Skeletal muscle cell (primary cell): ENCODE measurements around the gene AGR3.

Experiments used
- DNase-seq: peaks from one replicate; pipeline ENCODE4 v3.0.0-alpha.2; 2010; ENCODE audit warnings: low read depth
- H3K4me3 ChIP-seq: 2 replicates; pipeline ENCODE4 v1.5.1; 2011; ENCODE audit warnings: low read depth, mild to moderate bottlenecking, control low read depth, low read length, moderate library complexity

The AGR3 gene

DNA sequence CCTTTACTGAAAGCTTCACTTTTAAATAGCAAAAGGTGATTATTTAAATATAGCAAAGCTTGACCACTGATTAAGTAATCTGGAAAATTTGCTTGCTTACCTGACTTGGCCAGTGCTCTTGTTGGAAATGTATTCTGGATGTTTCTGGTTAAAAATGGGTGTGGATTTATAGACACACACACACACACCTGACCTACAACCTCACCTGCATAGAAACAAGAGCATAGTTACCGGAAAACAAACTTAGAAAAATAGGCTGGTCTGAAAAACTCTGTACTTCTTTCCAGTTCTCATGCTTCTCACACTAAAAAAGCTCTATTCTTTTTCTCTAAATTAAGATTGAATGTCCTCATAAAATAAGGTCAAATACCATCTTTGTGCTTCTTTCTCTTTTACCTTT lies at the start of gene AGR3:
AGR3 (minus strand) TSS at position 140 of the 400 bp plus-strand sequence. CDS start 3,365 bp downstream, outside the sequence.
- no peak within 1 kb of the TSS for H3K4me3 ChIP-seq
- no peak for DNase-seq

DNA sequence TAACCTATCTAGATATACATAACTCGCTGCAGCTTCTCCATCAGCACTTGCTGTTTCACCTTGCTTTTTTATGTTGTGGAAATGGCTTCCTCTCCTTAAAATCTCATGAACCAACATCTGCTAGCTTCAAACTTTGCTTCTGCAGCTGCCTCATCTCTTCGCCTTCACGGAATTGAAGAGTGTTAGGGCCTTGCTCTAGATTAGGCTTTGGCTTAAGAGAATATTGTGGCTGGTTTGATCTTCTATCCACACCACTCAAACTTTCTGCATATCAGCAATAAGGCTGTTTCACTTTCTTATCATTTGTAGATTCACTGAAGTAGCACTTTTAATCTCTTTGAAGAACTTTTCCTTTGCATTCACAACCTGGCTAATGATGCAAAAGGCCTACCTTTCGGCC lies 49.2 kb upstream of the AGR3 start:
- no peak for DNase-seq
- no peak overlapping the region for H3K4me3 ChIP-seq

DNA sequence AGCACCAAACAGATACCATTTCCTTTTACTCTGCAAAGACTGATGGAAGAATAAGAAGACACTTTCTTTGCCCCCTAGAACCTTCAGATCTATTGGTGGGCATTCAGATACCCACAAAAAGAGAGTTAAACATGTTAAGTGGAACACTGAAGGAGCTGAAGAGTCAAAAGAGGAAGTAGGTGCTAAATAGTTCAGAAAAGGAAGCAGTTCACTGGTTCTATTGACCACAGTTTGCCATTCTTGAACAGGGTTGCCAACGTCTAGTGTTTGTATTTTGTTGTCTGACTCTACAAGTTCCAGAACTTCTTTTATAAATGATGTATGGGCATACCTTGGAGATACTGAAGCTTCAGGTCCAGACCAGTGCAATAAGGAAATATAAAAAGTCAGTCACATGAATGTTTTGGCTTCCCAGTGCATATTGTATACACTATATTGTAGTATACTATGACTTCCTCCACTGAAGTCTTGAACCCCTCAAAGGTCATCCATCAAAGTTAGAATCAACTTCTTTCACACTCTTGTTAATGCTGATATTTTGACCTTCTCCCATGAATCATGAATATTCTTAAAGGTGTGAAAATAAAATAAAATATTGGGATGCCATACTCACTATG lies 47.5 kb upstream of the AGR3 start:
- DNase-seq = no peak
- H3K4me3 ChIP-seq = no peak overlapping the region

DNA sequence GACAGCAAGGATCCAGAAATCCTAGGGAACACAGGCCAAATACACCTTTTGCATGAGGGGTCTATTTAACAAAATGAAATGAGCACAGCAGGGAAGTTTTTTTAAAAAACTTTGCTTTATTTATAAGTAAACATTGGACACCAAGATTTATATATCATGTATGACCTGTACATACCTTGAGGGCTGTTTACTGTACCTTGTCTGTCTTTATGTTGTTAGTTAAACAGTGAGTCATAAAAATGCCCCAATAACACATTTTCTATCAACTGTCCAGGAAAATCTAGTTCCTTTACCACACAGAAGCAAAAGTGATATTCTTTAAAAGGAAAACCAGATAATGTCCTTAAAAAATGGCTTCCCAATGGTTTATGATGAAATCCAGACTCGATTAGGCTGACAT lies 45.1 kb upstream of the AGR3 start:
- DNase-seq = no peak
- H3K4me3 ChIP-seq = no peak overlapping the region

DNA sequence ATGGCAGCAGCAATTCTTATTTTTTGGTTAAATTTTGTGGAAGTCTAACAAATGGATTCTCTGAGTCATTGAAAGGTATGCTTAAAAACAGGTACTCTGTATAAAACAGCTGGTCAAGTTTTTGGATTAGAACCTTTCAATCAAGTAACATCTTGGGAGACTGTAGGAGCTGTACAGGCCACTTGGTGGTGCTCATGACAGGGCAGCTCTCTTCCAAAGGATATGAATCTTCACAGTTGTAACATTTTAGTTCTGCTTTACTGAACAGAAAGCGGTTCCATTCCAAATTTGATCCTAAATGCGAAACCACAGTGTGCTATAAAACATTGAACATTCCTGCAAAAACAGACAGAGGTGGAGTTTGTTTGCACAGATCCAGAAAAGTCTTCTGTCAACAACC lies 44.5 kb upstream of the AGR3 start:
- H3K4me3 ChIP-seq = no peak overlapping the region
- DNase-seq = no peak

DNA sequence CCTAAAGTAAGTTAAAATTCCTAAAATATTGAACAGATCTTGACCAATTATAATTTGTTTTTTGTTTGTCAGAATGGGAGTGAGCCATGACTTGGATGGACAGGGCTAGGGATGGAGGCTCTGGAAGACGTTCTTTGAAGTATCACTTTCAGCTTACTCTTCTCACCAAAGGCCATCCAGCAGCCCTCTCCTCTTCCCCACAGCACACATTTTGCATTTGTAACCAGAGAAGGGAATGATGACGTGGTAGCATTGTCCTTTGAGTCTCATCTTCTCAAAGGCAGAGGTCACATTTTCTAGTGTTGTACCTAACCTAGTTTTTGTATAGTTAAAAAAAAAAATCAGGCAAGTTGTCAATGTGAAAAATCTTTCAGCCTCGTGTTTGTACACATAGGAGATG lies 43.8 kb upstream of the AGR3 start:
- H3K4me3 ChIP-seq = no peak overlapping the region

DNA sequence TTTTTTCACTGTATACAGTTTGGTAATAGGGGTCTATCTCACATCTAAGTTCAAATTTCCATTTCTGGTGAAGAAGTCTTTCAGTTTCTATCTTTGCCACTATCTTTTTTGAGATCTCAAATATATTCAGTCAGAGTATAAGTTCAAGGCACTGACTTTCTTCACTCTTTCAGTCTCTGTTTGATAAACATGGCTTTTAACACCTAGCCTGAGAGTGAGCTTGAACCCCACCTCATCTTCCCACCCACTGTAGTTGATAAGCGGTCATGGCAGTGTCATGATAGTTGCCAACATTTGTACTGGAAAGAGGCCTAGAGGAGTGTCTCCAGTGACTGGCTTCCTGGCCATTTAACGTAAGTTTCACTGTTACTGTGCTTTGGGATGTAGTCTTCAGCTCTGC lies 41.2 kb upstream of the AGR3 start:
- no peak overlapping the region for H3K4me3 ChIP-seq
- no peak for DNase-seq

More for the DNA sequence above, 43.8 kb upstream of the AGR3 start:
- no peak for DNase-seq

DNA sequence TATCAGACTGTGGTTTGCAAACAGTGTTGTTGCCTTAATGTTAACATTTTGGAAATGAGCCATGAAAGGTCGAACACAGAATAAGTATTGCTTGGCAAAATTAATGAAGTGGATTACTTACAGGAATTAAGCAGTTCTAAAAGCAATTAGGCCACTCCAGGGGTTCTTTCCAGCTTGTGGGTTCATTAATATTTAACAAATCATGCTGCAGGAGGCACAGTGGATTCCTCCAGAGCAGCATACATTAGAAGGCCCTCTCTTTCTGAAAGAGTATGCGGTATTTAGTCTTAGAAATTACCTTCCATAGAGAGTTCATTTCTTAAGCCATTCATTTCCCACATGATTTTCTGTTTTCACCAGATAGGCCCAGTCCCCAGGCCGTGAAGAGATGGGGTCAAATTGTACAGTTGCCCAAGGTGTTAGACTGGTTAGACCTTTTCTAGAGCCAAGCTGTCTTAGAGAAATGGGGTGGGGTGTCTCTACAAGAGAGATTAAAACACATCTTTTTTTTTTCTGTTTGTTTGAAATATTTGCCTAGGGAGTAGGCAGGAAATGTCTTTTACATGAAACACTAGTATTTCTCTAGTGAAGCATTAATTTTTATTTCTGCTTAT lies 40.0 kb upstream of the AGR3 start:
- H3K4me3 ChIP-seq = no peak overlapping the region
- DNase-seq = no peak

DNA sequence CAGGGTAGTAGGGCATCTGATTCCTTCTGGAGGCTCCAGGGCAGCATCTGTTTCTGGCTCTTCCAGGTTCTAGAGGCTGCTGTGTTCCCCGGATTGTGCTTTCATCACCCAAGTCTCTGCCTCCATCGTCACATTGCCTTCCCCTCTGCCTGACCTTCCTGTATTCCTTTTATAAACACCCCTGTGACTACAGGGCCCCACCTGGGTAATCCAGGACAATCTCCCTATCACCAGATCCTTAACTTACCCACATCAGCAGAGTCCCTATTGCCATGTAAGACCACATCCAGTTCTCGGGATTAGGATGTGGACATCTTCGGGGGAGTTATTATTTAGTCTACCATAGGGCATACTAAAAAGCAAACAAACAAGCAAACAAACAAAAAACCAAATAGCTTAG lies 39.4 kb upstream of the AGR3 start:
- no peak for DNase-seq
- no peak overlapping the region for H3K4me3 ChIP-seq

DNA sequence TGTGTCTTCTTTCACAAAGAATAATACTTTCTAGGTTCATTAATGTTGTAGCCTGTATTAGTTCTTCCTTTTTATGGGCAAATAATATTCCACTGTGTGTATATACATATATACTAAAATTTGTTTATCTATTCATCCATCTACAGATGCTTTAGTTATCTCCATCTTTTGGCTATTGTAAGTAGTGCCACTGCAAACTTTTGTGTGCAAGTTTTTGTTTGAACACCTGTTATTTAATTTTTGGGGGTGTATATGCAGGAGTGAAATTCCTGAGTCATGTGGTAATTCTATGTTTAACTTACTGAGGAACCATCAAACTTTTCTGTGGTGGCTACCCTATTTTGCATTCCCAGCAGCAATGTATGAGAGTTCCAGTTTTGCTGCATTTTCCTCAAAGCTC lies 37.7 kb upstream of the AGR3 start:
- H3K4me3 ChIP-seq = no peak overlapping the region
- DNase-seq = no peak

DNA sequence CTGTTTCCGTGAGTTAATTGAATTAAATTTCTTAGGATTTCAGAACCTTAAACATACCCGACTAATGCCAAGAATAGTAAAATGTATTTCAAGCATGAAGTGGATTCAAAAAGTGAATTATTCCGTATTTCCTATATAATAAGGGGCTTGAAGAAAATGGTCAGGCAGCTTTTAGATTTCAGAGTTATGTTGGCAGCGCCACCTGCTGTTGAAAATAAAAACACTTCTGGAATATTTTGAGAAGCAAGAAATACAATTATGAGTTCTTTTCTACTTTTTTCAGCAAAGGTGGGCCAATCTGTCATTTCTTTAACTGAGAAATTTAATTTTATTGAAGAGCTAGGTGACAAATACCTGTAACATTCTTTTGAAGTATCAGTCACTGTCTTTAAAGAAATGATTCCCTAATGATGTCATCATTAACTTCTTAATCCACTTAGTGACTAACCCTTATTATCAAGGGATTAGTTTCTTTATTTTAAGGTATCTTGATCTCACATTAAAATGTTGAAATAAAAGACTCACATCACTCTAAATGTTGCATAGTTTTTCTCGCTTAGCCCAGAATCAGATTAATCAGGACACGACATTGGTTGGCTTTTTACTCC lies 36.6 kb upstream of the AGR3 start:
- DNase-seq = no peak
- no peak overlapping the region for H3K4me3 ChIP-seq

DNA sequence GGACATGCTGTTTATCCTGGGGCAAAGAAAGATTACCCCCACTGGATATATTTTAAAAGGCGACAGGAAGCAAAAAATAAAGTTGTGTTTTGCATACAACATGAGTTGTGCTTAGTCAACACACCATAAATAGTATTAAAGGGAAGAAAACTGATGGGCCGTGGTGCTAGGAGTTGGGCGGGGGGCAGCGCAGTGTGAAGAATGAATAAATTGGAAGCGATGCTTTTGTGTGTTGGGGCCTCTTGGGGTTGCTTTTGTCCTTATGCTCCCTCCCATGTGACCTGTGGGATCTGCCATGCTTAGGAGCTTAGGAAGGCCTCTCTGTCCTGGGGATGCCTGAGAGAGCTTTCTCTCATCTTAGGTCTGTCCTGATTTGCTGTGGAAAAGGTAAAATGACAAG lies 35.0 kb upstream of the AGR3 start:
- no peak for DNase-seq
- H3K4me3 ChIP-seq = peak overlapping the region; percentile 22

DNA sequence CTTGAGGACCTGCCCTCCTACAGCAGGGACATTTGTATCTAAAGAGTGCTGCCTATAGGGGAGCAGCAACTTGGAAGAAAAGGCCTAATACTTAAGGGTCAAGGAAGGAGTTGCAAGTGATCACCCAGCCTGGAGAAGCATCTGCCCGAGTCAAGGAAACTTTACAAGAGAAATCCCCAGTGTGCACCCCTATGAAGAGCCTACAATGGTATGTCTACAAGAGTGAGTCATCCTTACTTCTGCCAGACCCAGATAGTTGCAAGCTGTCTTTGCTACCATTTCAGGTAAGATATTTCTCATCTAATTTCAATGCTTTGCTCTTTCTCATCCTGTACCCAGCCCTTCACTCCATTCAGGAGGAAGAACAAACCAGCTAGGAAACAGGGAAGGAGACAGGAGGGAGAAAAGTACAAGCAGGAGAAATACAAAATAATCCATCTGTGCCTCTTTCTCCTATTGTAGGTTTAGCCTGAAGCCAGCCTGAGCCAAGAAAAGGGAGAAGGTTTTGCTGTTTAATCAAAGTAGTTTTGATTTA lies 34.4 kb upstream of the AGR3 start:
- H3K4me3 ChIP-seq = peak overlapping the region; percentile 22
- peak; percentile 92 for DNase-seq

DNA sequence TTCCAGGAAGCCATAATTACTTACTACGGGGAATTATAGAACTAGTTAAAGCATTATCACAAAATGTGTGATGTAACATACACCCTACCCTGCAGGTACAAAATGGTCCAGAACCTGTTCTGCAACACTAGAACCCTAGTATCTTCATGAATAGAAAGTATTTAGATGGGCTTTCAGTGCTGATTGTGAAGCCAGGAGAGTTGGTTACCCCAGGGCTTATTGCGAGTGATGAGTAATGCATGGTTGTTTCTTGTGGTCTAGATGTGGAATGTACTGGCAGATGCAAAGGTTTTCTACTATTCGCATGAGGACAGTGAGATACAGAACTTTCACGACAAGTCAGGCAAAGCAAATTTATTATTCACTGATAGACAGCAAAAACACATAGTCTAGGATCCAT lies 33.6 kb upstream of the AGR3 start:
- peak; percentile 92 for DNase-seq
- no peak overlapping the region for H3K4me3 ChIP-seq

DNA sequence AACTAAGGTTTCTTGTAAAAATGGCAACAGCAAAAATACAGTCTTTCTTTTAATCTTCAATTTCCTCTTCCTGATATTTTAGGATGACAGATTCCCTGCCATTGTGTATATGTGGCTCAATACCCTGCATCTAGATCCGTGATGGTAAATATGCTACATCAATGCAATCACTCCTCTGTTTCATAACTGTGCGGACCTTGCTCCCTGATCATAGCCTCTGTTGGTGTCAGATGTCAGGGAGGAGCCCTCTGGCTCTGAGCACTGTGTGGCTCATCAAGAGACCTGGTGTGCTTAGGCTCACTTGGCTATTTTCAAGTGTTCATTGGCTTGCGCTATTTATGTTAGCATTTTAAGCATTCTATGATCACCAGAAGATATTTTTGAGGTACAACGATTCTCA lies 33.0 kb upstream of the AGR3 start:
- DNase-seq = no peak
- no peak overlapping the region for H3K4me3 ChIP-seq

DNA sequence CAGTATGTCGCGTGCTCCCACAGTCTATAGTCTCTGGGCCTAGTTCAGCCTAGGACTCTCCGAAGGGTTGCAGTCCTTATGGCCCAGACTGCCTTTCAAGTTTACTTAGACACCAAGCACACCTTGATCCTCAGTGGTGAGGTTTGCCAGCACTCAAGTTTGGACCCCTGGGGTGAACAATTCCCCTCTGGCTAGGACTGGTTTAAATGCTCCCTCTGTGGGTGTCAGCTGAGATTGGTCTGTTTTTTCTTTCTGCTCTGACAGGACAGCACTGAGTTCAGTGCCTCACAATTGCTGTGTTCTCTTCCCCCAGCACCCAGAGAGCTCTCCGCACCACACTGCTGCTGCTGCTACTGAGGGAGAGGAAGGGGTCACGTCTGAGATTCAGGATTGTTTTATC lies 31.9 kb upstream of the AGR3 start:
- no peak overlapping the region for H3K4me3 ChIP-seq
- no peak for DNase-seq

DNA sequence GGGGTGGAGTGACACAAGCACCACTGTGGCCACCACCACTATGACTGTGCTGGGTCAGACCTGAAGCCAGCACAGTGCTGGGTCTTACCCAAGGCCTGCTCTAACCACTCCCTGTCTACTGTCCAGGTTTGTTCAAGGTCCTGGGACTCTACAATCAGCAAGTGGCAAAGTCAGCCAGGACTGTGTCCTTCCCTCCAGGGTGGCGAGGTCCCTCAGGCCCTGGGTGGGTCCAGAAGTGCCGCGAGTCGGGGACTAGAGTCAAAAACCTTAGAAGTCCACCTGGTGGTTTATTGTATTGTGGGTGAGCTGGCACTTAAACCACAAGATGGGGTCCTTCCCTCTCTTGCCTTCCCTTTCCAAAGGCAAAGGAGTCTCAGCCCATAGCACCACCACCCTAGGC lies 30.8 kb upstream of the AGR3 start:
- DNase-seq = no peak
- no peak overlapping the region for H3K4me3 ChIP-seq

DNA sequence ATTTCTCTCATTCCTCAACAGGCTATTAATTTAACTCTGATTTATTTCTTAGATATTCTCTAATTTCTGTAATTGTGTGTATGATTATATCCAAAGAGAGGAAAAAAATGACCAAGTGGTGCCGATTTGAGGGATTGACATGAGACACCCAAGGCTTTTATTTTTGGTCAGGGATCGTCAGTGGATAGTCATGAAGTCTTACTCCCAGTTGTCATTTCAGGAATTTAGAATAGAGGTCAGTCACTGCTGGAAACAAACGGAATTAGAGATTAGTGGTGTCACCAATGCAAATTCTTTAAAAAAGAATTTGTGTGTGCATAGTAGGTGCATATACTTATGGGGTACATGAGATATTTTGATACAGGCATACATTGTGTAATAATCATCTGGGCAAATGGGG lies 26.8 kb upstream of the AGR3 start:
- H3K4me3 ChIP-seq = no peak overlapping the region
- no peak for DNase-seq

DNA sequence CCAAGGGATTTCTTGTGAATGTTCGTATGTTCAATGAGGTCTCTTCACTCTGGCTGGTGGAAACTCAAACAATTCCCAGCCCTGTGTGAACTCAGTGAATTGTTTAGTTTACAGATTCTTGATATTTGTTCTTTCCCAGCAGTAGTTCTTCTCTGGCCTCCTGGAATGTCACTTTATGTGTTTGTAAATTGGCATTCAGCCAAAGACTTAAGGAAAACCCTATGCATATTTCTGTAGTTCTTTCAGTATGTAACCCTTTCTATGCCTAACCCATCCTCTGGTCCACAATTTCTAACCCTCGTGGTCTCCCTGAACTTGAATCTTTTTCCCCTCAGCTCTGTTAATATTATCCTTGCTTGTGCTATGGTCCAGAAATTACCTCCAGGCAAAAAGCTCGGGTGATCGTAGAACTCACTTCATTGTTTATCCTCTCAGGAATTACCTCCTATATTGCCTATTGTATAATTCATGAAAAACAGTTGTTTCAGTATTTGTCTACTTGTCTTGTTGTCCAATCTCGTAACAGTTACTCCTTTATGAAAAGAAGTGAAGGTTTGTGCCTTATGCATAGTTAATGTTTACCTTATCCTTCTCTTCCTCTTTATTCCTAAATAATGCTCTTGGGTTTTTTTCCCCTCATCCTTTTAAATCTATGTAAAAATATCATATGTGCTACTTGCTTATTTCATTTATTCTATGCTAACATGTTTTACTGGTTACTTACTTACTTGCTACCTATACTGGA lies 23.7 kb upstream of the AGR3 start:
- H3K4me3 ChIP-seq = no peak overlapping the region
- peak; percentile 80 for DNase-seq

DNA sequence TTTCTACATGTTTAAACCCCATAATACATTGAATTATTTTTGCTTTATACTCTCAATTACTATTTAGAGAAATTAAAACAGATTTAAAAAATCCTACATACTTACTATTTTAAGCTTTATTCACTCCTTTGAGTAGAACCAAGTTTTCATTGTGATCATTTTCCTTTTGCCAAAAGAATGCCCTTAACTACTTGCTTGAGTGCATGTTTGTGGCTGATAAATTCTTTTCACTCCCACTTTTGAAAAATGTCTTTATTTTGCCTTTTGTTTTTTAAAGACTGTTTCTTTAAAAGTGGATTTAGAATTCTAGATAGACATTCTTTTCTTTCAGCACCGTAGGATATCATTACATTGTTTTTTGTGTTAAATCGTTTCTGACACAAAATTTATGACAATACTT lies 22.3 kb upstream of the AGR3 start:
- DNase-seq = no peak
- H3K4me3 ChIP-seq = no peak overlapping the region
